ENCODE measurements around the gene STOM.

- TF ChIP-seq ZNF274 (IDR thresholded peaks at IDR 0.05; ENCODE audit: low read depth, low read length) (no peak), SUZ12 (IDR thresholded peaks at IDR 0.05; ENCODE audit: extremely low read depth, insufficient read depth, insufficient read length) (no peak), YY1 (IDR thresholded peaks at IDR 0.05; ENCODE audit: insufficient read depth, insufficient read length) (no peak)
Measured at GRCh38 chr9:121300283-121301119, 69.5 kb downstream of the STOM start.

Data from NT2/D1 (cell line).